Measurements from ENCODE around the gene GPATCH4. TPM values are rescaled to one million over a fixed set of nuclear protein-coding genes. Genes with fewer than 3 reads are reported as not detected.

The GPATCH4 gene
- total and polyA plus RNA-seq, 2 donors (not counting 1 experiment from before 2014, with no cell fraction given): 12.2 to 23.6 TPM

- Histone ChIP-seq H3K4me3 (replicated peaks in 1 of 4; ENCODE audit: control extremely low read depth in 1 of 4, insufficient read depth in 1 of 4, low read depth in 3 of 4, low read length in 4 of 4) (no peak overlapping the region), H2AFZ (ENCODE audit: low read length) (no peak overlapping the region), H3K9me3 (ENCODE audit: control insufficient read depth, insufficient read depth, low read depth, low read length) (no peaks in the 10 kb centered on the region), H3K36me3 (ENCODE audit: control insufficient read depth, insufficient read depth, low read length) (peaks cover 22% of the 10 kb centered on the region), H3K79me2 (ENCODE audit: control insufficient read depth, insufficient read depth, low read length) (no peaks in the 10 kb centered on the region), H3K9ac (ENCODE audit: insufficient read depth, low read length) (no peak overlapping the region), H4K20me1 (ENCODE audit: control insufficient read depth, extremely low read depth, insufficient read depth, low read length) (no peaks in the 10 kb centered on the region), H3K4me2 (ENCODE audit: extremely low read depth, insufficient read depth, low read length) (no peak overlapping the region), H3K27me3 (ENCODE audit: control insufficient read depth, insufficient read depth, low read length) (no peaks in the 10 kb centered on the region), H3K27ac (ENCODE audit: insufficient read depth, low read length) (no peak overlapping the region), H3K4me1 (ENCODE audit: control insufficient read depth, extremely low read depth, insufficient read depth, low read length) (no peaks in the 10 kb centered on the region)
- DNase-seq (ENCODE audit: low read depth in 2 of 2): no peak
- TF ChIP-seq EZH2 (IDR thresholded peaks at IDR 0.05; ENCODE audit: low read length, missing control alignments) (no peak), CTCF (conservative IDR thresholded peaks at IDR 0.05 in 1 of 2, IDR thresholded peaks at IDR 0.05 in 1 of 2; ENCODE audit: low read depth in 1 of 2, low read length in 2 of 2) (no peak)
Observed at GRCh38 chr1:156550346-156550745, 50.9 kb downstream of the GPATCH4 start.

- H4K20me1 ChIP-seq (ENCODE audit: control insufficient read depth, extremely low read depth, insufficient read depth, low read length): no peaks in the 10 kb centered on the region
- H3K27me3 ChIP-seq (ENCODE audit: control insufficient read depth, insufficient read depth, low read length): no peaks in the 10 kb centered on the region
- no peak overlapping the region for H2AFZ ChIP-seq (ENCODE audit: low read length)
- no peak overlapping the region for H3K4me2 ChIP-seq (ENCODE audit: extremely low read depth, insufficient read depth, low read length)
- H3K9ac ChIP-seq (ENCODE audit: insufficient read depth, low read length): no peak overlapping the region
- no peaks in the 10 kb centered on the region for H3K79me2 ChIP-seq (ENCODE audit: control insufficient read depth, insufficient read depth, low read length)
- DNase-seq (ENCODE audit: low read depth in 2 of 2): no peak
- no peaks in the 10 kb centered on the region for H3K9me3 ChIP-seq (ENCODE audit: control insufficient read depth, insufficient read depth, low read depth, low read length)
- H3K4me1 ChIP-seq (ENCODE audit: control insufficient read depth, extremely low read depth, insufficient read depth, low read length): no peaks in the 10 kb centered on the region
- TF ChIP-seq EZH2 (IDR thresholded peaks at IDR 0.05; ENCODE audit: low read length, missing control alignments) (no peak), CTCF (conservative IDR thresholded peaks at IDR 0.05 in 1 of 2, IDR thresholded peaks at IDR 0.05 in 1 of 2; ENCODE audit: low read depth in 1 of 2, low read length in 2 of 2) (no peak)
- no peak overlapping the region for H3K27ac ChIP-seq (ENCODE audit: insufficient read depth, low read length)
- H3K36me3 ChIP-seq (ENCODE audit: control insufficient read depth, insufficient read depth, low read length): peaks cover 21% of the 10 kb centered on the region
- H3K4me3 ChIP-seq (replicated peaks in 1 of 4; ENCODE audit: control extremely low read depth in 1 of 4, insufficient read depth in 1 of 4, low read depth in 3 of 4, low read length in 4 of 4): no peak overlapping the region
Observed at GRCh38 chr1:156549831-156550230, 51.4 kb downstream of the GPATCH4 start.

GRCh38 chr1:156549390-156549789 lies 51.9 kb downstream of the GPATCH4 start:
- no peaks in the 10 kb centered on the region for H3K27me3 ChIP-seq (ENCODE audit: control insufficient read depth, insufficient read depth, low read length)
- DNase-seq (ENCODE audit: low read depth in 2 of 2): no peak
- H3K9me3 ChIP-seq (ENCODE audit: control insufficient read depth, insufficient read depth, low read depth, low read length): no peaks in the 10 kb centered on the region
- TF ChIP-seq CTCF (conservative IDR thresholded peaks at IDR 0.05 in 1 of 2, IDR thresholded peaks at IDR 0.05 in 1 of 2; ENCODE audit: low read depth in 1 of 2, low read length in 2 of 2): no peak
- TF ChIP-seq EZH2 (IDR thresholded peaks at IDR 0.05; ENCODE audit: low read length, missing control alignments): no peak
- H3K4me1 ChIP-seq (ENCODE audit: control insufficient read depth, extremely low read depth, insufficient read depth, low read length): no peaks in the 10 kb centered on the region
- no peak overlapping the region for H3K4me3 ChIP-seq (replicated peaks in 1 of 4; ENCODE audit: control extremely low read depth in 1 of 4, insufficient read depth in 1 of 4, low read depth in 3 of 4, low read length in 4 of 4)
- H2AFZ ChIP-seq (ENCODE audit: low read length): no peak overlapping the region
- no peak overlapping the region for H3K9ac ChIP-seq (ENCODE audit: insufficient read depth, low read length)
- H3K36me3 ChIP-seq (ENCODE audit: control insufficient read depth, insufficient read depth, low read length): peaks cover 21% of the 10 kb centered on the region
- no peaks in the 10 kb centered on the region for H4K20me1 ChIP-seq (ENCODE audit: control insufficient read depth, extremely low read depth, insufficient read depth, low read length)
- no peak overlapping the region for H3K27ac ChIP-seq (ENCODE audit: insufficient read depth, low read length)
- H3K79me2 ChIP-seq (ENCODE audit: control insufficient read depth, insufficient read depth, low read length): no peaks in the 10 kb centered on the region
- no peak overlapping the region for H3K4me2 ChIP-seq (ENCODE audit: extremely low read depth, insufficient read depth, low read length)
